A549 (cell line): ENCODE results near the gene EBF4. TPM values are rescaled to one million over a fixed set of nuclear protein-coding genes. Genes with fewer than 3 reads are reported as not detected.
A peak's percentile ranks its signal among the peaks of the same experiment; 100 is the strongest.

Experiments
- ATAC-seq, 2 experiments: fragments of 200-7000 bp in 1 of 2; fragments of >200 bp in 1 of 2; cut with Nextera tagmentation in 1 of 2; cut with Tn5 transposase in 1 of 2; 3 replicates each; pipeline versions ENCODE4 v1.8.0 to v1.9.1; 2018 to 2020; ENCODE audit warnings: mild to moderate bottlenecking in 1 of 2, moderate library complexity in 1 of 2
- CTCF ChIA-PET: fragments of 300-600 bp; sonication (Branson Sonifier 250); formaldehyde crosslinking; extraction: SDS; loops from one replicate; lab custom pipeline; 2021; ENCODE audit warnings: antibody characterized with exemption, inconsistent platforms; lab: Yijun Ruan, JAX
- POLR2A ChIA-PET: fragments of 350-600 bp; formaldehyde crosslinking; extraction: SDS; loops from one replicate; lab custom pipeline; 2021; ENCODE audit warnings: antibody characterized with exemption, inconsistent platforms; lab: Yijun Ruan, JAX
- DNase-seq, 2 experiments: peaks; one replicate each; pipeline versions ENCODE4 v3.0.0 to v3.0.0-alpha.2; 2011 to 2016; ENCODE audit warnings: low read depth in 1 of 2, low spot score in 1 of 2
- FAIRE-seq: peaks from 2 replicates; lab custom pipeline; 2011; peaks lifted over from hg19 to GRCh38; lab: Jason Lieb, UNC
- H3K27ac ChIP-seq, 2 experiments: fragments of >200 bp; sonication (Bioruptor Twin); formaldehyde crosslinking; 3 replicates each; pipeline ENCODE4 v1.5.1; 2016 to 2017
- H3K4me1 ChIP-seq: fragments of >200 bp; sonication (Bioruptor Twin); formaldehyde crosslinking; 3 replicates; pipeline ENCODE4 v1.6.1; 2016
- H3K4me2 ChIP-seq: fragments of >200 bp; sonication (Bioruptor Twin); formaldehyde crosslinking; 3 replicates; pipeline ENCODE4 v1.6.1; 2016
- H3K4me3 ChIP-seq: fragments of >200 bp; sonication (Bioruptor Twin); formaldehyde crosslinking; 3 replicates; pipeline ENCODE4 v1.5.1; 2016
- H3K9me3 ChIP-seq: fragments of >200 bp; sonication (Bioruptor Twin); formaldehyde crosslinking; 3 replicates; pipeline ENCODE4 v1.6.1; 2016
- ATOH8 ChIP-seq: fragments of 250-450 bp; sonication (Bioruptor Pico); IDR thresholded peaks from 2 replicates; pipeline ENCODE4 v1.5.0; 2020; ENCODE audit warnings: low read depth, mild to moderate bottlenecking, moderate library complexity
- BCL3 ChIP-seq: fragments of >200 bp; sonication (Bioruptor Twin); formaldehyde crosslinking; IDR thresholded peaks from 3 replicates; pipeline ENCODE4 v1.6.1; 2016
- CBX2 ChIP-seq: fragments of 200-600 bp; sonication (generic); IDR thresholded peaks from 2 replicates; pipeline ENCODE4 v1.6.1; 2016; ENCODE audit warnings: low read depth, mild to moderate bottlenecking, borderline replicate concordance
- CBX8 ChIP-seq: fragments of 200-600 bp; sonication (generic); IDR thresholded peaks from 2 replicates; pipeline ENCODE4 v1.6.1; 2016
- CHD2 ChIP-seq: fragments of 150-350 bp; IDR thresholded peaks from 2 replicates; pipeline ENCODE4 v1.6.1; 2014; ENCODE audit warnings: low read length; ENCODE audit not compliant: partially characterized antibody
- E2F6 ChIP-seq: IDR thresholded peaks from 2 replicates; pipeline ENCODE4 v1.6.1; 2012; ENCODE audit warnings: low read depth, borderline replicate concordance
- EHMT2 ChIP-seq: fragments of 200-600 bp; sonication (generic); IDR thresholded peaks from 2 replicates; pipeline ENCODE4 v1.6.1; 2016; ENCODE audit warnings: antibody characterized with exemption, low read depth, mild to moderate bottlenecking, moderate library complexity
- ELK1 ChIP-seq: fragments of 150-350 bp; IDR thresholded peaks from 2 replicates; pipeline ENCODE4 v1.6.1; 2014; ENCODE audit warnings: low read depth, mild to moderate bottlenecking, low read length
- EP300 ChIP-seq, 2 experiments: fragments of >200 bp; sonication (Bioruptor Twin); formaldehyde crosslinking; IDR thresholded peaks; 2 replicates in 1 of 2; 3 replicates in 1 of 2; pipeline ENCODE4 v1.6.1; 2016 to 2017
- FOXS1 ChIP-seq: fragments of 250-450 bp; sonication (Bioruptor Pico); IDR thresholded peaks from 2 replicates; pipeline ENCODE4 v1.5.0; 2020; ENCODE audit warnings: mild to moderate bottlenecking, moderate library complexity
- HES2 ChIP-seq: fragments of >200 bp; sonication (Bioruptor Twin); formaldehyde crosslinking; IDR thresholded peaks from 2 replicates; pipeline ENCODE4 v1.6.1; 2016
- HEYL ChIP-seq: fragments of 250-450 bp; sonication (Bioruptor Pico); IDR thresholded peaks from 2 replicates; pipeline ENCODE4 v1.8.0; 2021; ENCODE audit warnings: mild to moderate bottlenecking, moderate library complexity
- HMGXB4 ChIP-seq: fragments of 250-450 bp; sonication (Bioruptor Pico); IDR thresholded peaks from 2 replicates; pipeline ENCODE4 v1.5.0; 2021; ENCODE audit warnings: mild to moderate bottlenecking, moderate library complexity, borderline replicate concordance
- HOXB5 ChIP-seq: fragments of 250-450 bp; sonication (Bioruptor Pico); IDR thresholded peaks from 2 replicates; pipeline ENCODE4 v1.5.0; 2020; ENCODE audit warnings: mild to moderate bottlenecking, moderate library complexity
- JUNB ChIP-seq: fragments of >200 bp; sonication (Bioruptor Twin); formaldehyde crosslinking; IDR thresholded peaks from 2 replicates; pipeline ENCODE4 v1.6.1; 2016
- KDM5A ChIP-seq: fragments of 200-600 bp; sonication (generic); IDR thresholded peaks from 2 replicates; pipeline ENCODE4 v1.6.1; 2016; ENCODE audit warnings: antibody characterized with exemption, mild to moderate bottlenecking
- MAFK ChIP-seq: fragments of 450-650 bp; IDR thresholded peaks from 2 replicates; pipeline ENCODE4 v1.6.1; 2014; ENCODE audit not compliant: partially characterized antibody
- MAZ ChIP-seq: fragments of 150-350 bp; IDR thresholded peaks from 2 replicates; pipeline ENCODE4 v1.6.1; 2014; ENCODE audit warnings: antibody characterized with exemption, low read depth, low read length, borderline replicate concordance
- MYC ChIP-seq: IDR thresholded peaks from 2 replicates; pipeline ENCODE4 v1.6.1; 2012; ENCODE audit warnings: mild to moderate bottlenecking, inconsistent platforms, low read length, improper control_type of control experiment, borderline replicate concordance
- NFE2L2 ChIP-seq: fragments of 150-350 bp; conservative IDR thresholded peaks from 2 replicates; pipeline ENCODE4 v1.6.1; 2014; ENCODE audit warnings: low read length
- NR3C1 ChIP-seq: fragments of >200 bp; sonication (Bioruptor Twin); formaldehyde crosslinking; IDR thresholded peaks from 3 replicates; pipeline ENCODE4 v1.6.1; 2017
- PBX3 ChIP-seq: IDR thresholded peaks from 2 replicates; pipeline ENCODE4 v1.6.1; 2012
- POLR2A ChIP-seq: IDR thresholded peaks from 2 replicates; pipeline ENCODE4 v1.6.1; 2012; ENCODE audit warnings: mild to moderate bottlenecking, low read length
- POLR2AphosphoS2 ChIP-seq: conservative IDR thresholded peaks from 2 replicates; pipeline ENCODE4 v1.6.1; 2012; ENCODE audit warnings: low read length, improper control_type of control experiment, inconsistent platforms
- RFX5 ChIP-seq: fragments of 450-650 bp; IDR thresholded peaks from 2 replicates; pipeline ENCODE4 v1.7.1; 2014; ENCODE audit warnings: antibody characterized with exemption, mild to moderate bottlenecking, moderate library complexity
- RNF2 ChIP-seq: fragments of 200-600 bp; sonication (generic); IDR thresholded peaks from 2 replicates; pipeline ENCODE4 v1.6.1; 2016; ENCODE audit warnings: low read depth, mild to moderate bottlenecking, antibody characterized with exemption, moderate library complexity, borderline replicate concordance
- SREBF2 ChIP-seq: fragments of 450-650 bp; IDR thresholded peaks from 2 replicates; pipeline ENCODE4 v1.6.1; 2014; ENCODE audit warnings: mild to moderate bottlenecking, moderate library complexity
- TP53 ChIP-seq: fragments of 250-450 bp; sonication (Bioruptor Pico); IDR thresholded peaks from 2 replicates; pipeline ENCODE4 v1.5.0; 2021; ENCODE audit warnings: mild to moderate bottlenecking, moderate library complexity
- USF2 ChIP-seq: fragments of 450-650 bp; IDR thresholded peaks from 2 replicates; pipeline ENCODE4 v1.6.1; 2014; ENCODE audit warnings: antibody characterized with exemption
- ZC3H11A ChIP-seq: fragments of 450-650 bp; IDR thresholded peaks from 2 replicates; pipeline ENCODE4 v1.6.1; 2014; ENCODE audit warnings: antibody characterized with exemption, mild to moderate bottlenecking
- ZFP36 ChIP-seq: fragments of 450-650 bp; IDR thresholded peaks from 2 replicates; pipeline ENCODE4 v1.6.1; 2014; ENCODE audit warnings: borderline replicate concordance; ENCODE audit not compliant: partially characterized antibody
- ZNF302 ChIP-seq: fragments of 250-450 bp; sonication (Bioruptor Pico); IDR thresholded peaks from 2 replicates; pipeline ENCODE4 v1.9.0; 2021; ENCODE audit warnings: inconsistent platforms, mild to moderate bottlenecking, moderate library complexity
- WGBS: methylation state at CpG from one replicate; pipeline ENCODE4 v1.1.6; 2017; ENCODE audit errors: missing lambda C conversion rate; 5-methylcytosine and 5-hydroxymethylcytosine counted together
- polyA plus RNA-seq, 4 experiments: library from polyadenylated mRNA; depleted of rRNA in 3 of 4; stranded (reverse); fragments of >200 nt; fragmentation: RNase III in 1 of 4; extraction: RNeasy Plus Mini Kit Qiagen cat#74134 plus additional on column Dnase treatment in 1 of 4; gene quantifications; 2 replicates in 3 of 4; 3 replicates in 1 of 4; pipeline ENCODE4 v1.2.3, GENCODE V29; 2011 to 2017

Gene EBF4
- polyA plus RNA-seq, 2 of the 4 experiments (the other 2 are of a cell fraction), result 2.2 to 3.2 TPM

GRCh38 chr20:2652724-2653555 is 39.6 kb upstream of the EBF4 start:
- WGBS, result 0% methylated on average over 35 of the region's 56 CpGs
- POLR2A ChIA-PET, result interaction anchor here (0.5 to 2.8 kb wide), 16 partner anchors 8 to 550 kb away, joined by 3 to 50 read pairs (median 7); partner anchors contain the start of genes IDH3B and SNRPB
- no peak for DNase-seq
- TF ChIP-seq MYC, result peak; percentile 80
- no peak for TF ChIP-seq JUNB
- TF ChIP-seq ELK1, result no peak
- no peak for TF ChIP-seq ZFP36
- TF ChIP-seq ATOH8 (CRISPR knock-in tag), result peak; percentile 84; the same call in 1 of the 2 replicates
- 0 out of 2 replicates have a peak, but pooled peaks have one; percentile 4 for TF ChIP-seq PBX3
- TF ChIP-seq USF2, result peak; percentile 73
- no peak for TF ChIP-seq POLR2A
- peak; percentile 88 for TF ChIP-seq E2F6
- peak; percentile 88; the same call in 1 of the 2 replicates for TF ChIP-seq RNF2
- TF ChIP-seq ZNF302, result no peak
- no peak for TF ChIP-seq HEYL (CRISPR knock-in tag)
- no peak for TF ChIP-seq CBX8
- no peak for TF ChIP-seq CBX2
- TF ChIP-seq SREBF2, result no peak
- peak; percentile 78; the same call in 1 of the 2 replicates for TF ChIP-seq TP53 (CRISPR knock-in tag)
- no peak for TF ChIP-seq EP300 (IDR thresholded peaks at IDR 0.05)
- no peak for TF ChIP-seq BCL3
- no peak for TF ChIP-seq NR3C1
- TF ChIP-seq EHMT2, result no peak
- no peak for TF ChIP-seq HMGXB4 (CRISPR knock-in tag)
- no peak for TF ChIP-seq HES2
- no peak for TF ChIP-seq MAFK
- TF ChIP-seq MAZ, result no peak
- no peak for TF ChIP-seq ZC3H11A
- peak; percentile 89; the same call in 1 of the 2 replicates for TF ChIP-seq HOXB5 (CRISPR knock-in tag)
- no peak for TF ChIP-seq NFE2L2
- peak; percentile 63; the same call in 1 of the 2 replicates for TF ChIP-seq KDM5A
- TF ChIP-seq CHD2, result no peak
- no peak for TF ChIP-seq RFX5
- no peak for TF ChIP-seq POLR2AphosphoS2
- TF ChIP-seq FOXS1 (CRISPR knock-in tag), result no peak

More at GRCh38 chr20:2652724-2653555, 39.6 kb upstream of the EBF4 start:
- H3K4me2 ChIP-seq, result peak overlapping the region; percentile 98
- H3K9me3 ChIP-seq, result no peaks in the 10 kb centered on the region
- peaks cover 34% of the 10 kb centered on the region for H3K4me1 ChIP-seq
- peak overlapping the region; percentile 78 for H3K4me3 ChIP-seq
- ATAC-seq, result peak; percentile 52 to 69
- FAIRE-seq, result no peak
- peak overlapping the region; percentile 95 to 96 for H3K27ac ChIP-seq
- CTCF ChIA-PET, result interaction anchor here (0.8 to 13.5 kb wide), 7 partner anchors 8 to 129 kb away, joined by 3 to 165 read pairs (median 5); partner anchors contain the start of gene IDH3B
